HPDE6-E6E7 (cell line): ENCODE measurements around the gene PTTG1IP.
"Not testable (repeated sequence)": the region's sequence is repeated elsewhere in the genome, so short reads cannot be mapped to it uniquely, and the experiment has no call there.

ENCODE experiments used
- DNase-seq: peaks from one replicate; pipeline ENCODE4 v3.0.0; 2011; ENCODE audit warnings: missing footprints; ENCODE audit errors: extremely low spot score

The PTTG1IP gene

GRCh38 chr21:44873356-44874239 is at the start of gene PTTG1IP:
PTTG1IP (minus strand) TSS chr21:44873690; CDS start chr21:44873616, 74 bp downstream.
- peak; percentile 97 for DNase-seq

GRCh38 chr21:44921928-44922327 is 48.4 kb upstream of the PTTG1IP start:
- no peak for DNase-seq

- DNase-seq: no peak
Observed at GRCh38 chr21:44920694-44921604, 47.5 kb upstream of the PTTG1IP start, which contains the start of gene ITGB2. ITGB2 (minus strand) TSS chr21:44920899; CDS start chr21:44910782, 10,117 bp downstream.

- no peak for DNase-seq
Observed at GRCh38 chr21:44919913-44920693, 46.6 kb upstream of the PTTG1IP start.

GRCh38 chr21:44919111-44919912 is 45.8 kb upstream of the PTTG1IP start:
- DNase-seq: no peak

GRCh38 chr21:44918581-44919033 is 45.1 kb upstream of the PTTG1IP start:
- no peak for DNase-seq

- no peak for DNase-seq
Observed at GRCh38 chr21:44918107-44918470, 44.6 kb upstream of the PTTG1IP start.

GRCh38 chr21:44917446-44918106 is 44.1 kb upstream of the PTTG1IP start:
- DNase-seq: no peak

GRCh38 chr21:44916965-44917364 is 43.5 kb upstream of the PTTG1IP start:
- peak; percentile 70 for DNase-seq

GRCh38 chr21:44914176-44914874 is 40.8 kb upstream of the PTTG1IP start:
- DNase-seq: no peak

GRCh38 chr21:44913425-44914175 is 40.1 kb upstream of the PTTG1IP start:
- no peak for DNase-seq

GRCh38 chr21:44912506-44913412 is 39.3 kb upstream of the PTTG1IP start:
- DNase-seq: not testable (repeated sequence)

- DNase-seq: no peak
Observed at GRCh38 chr21:44912158-44912473, 38.6 kb upstream of the PTTG1IP start.

GRCh38 chr21:44911384-44912157 is 38.1 kb upstream of the PTTG1IP start:
- no peak for DNase-seq

- no peak for DNase-seq
Observed at GRCh38 chr21:44911068-44911383, 37.5 kb upstream of the PTTG1IP start.

- no peak for DNase-seq
Observed at GRCh38 chr21:44910229-44911067, 37.0 kb upstream of the PTTG1IP start.
